Panc1 (cell line): ENCODE results near the gene LRRK1.

Experiments used
- CTCF ChIP-seq: fragments of 450-650 bp; IDR thresholded peaks from 2 replicates; pipeline ENCODE4 v1.5.1; 2017; ENCODE audit warnings: mild to moderate bottlenecking
- POLR2AphosphoS5 ChIP-seq: IDR thresholded peaks from 2 replicates; pipeline ENCODE4 v1.6.1; 2012; ENCODE audit warnings: mild to moderate bottlenecking, low read depth, low read length, moderate library complexity
- REST ChIP-seq, 2 experiments: IDR thresholded peaks; 2 replicates each; pipeline ENCODE4 v1.6.1; 2011 to 2012; ENCODE audit warnings: low read depth in 2 of 2, control low read depth in 1 of 2, low read length in 1 of 2, mild to moderate bottlenecking in 1 of 2, moderate library complexity in 1 of 2; ENCODE audit not compliant: insufficient read depth in 1 of 2
- SIN3A ChIP-seq: IDR thresholded peaks from 2 replicates; pipeline ENCODE4 v1.6.1; 2012; ENCODE audit warnings: low read depth, mild to moderate bottlenecking, low read length, moderate library complexity, borderline replicate concordance; ENCODE audit not compliant: insufficient read depth
- TCF7L2 ChIP-seq: IDR thresholded peaks from 2 replicates; pipeline ENCODE4 v1.6.1; 2011; ENCODE audit warnings: mild to moderate bottlenecking, low read depth, low read length, inconsistent platforms

GRCh38 chr15:101006931-101007691 is 88.0 kb downstream of the LRRK1 start:
- peak; percentile 96 for TF ChIP-seq CTCF
- TF ChIP-seq POLR2AphosphoS5 = peak; percentile 58
- no peak for TF ChIP-seq REST (IDR thresholded peaks at IDR 0.05; ENCODE audit: insufficient read depth in 1 of 2, low read depth in 2 of 2, low read length in 1 of 2)
- no peak for TF ChIP-seq SIN3A
- peak; percentile 60; the same call in 1 of the 2 replicates for TF ChIP-seq TCF7L2
